Hematopoietic multipotent progenitor cell treated with erythropoietin and hydrocortisone succinate and interleukin-3 and kit ligand, for 8 days (in vitro differentiated cells): Measurements from ENCODE around the gene TMED5.
"Not testable (repeated sequence)": the region's sequence is repeated elsewhere in the genome, so short reads cannot be mapped to it uniquely, and the experiment has no call there.

Experiments used
- DNase-seq: peaks from one replicate; pipeline ENCODE4 v3.0.0-alpha.2; 2015

Gene TMED5

DNA sequence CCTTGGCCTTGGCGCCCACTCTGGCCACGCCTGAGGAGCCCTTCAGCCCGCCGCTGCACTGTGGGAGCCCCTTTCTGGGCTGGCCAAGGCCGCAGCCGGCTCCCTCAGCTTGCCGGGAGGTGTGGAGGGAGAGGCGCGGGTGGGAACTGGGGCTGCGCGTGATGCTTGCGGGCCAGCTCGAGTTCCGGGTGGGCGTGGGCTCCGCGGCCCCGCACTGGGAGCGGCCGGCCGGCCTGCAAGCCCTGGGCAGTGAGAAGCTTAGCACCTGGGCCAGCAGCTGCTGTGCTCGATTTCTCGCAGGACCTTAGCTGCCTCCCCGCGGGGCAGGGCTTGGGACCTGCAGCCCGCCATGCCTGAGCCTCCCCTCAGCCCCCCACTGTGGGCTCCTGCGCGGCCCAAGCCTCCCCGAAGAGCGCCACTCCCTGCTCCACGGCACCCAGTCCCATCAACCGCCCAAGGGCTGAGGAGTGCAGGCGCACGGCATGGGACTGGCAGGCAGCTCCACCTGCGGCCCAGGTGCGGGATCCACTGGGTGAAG lies 10.0 kb downstream of the TMED5 start:
- not testable (repeated sequence) for DNase-seq

DNA sequence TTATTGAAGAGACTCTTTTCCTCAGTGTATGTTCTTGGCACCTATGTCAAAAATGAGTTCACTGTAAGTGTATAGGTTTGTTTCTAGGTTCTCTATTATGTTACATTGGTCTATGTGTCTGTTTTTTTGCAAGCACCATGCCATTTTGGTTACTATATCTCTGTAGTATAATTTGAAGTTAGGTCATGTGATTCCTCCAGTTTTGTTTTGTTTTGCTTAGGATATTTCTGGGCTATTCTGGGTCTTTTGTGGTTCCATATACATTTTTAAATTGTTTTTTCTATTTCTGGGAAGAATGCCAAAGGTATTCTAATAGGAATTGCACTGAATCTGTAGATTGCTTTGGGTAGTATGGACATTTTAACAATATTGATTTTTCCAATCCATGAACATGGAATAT lies 13.2 kb downstream of the TMED5 start:
- DNase-seq = no peak

DNA sequence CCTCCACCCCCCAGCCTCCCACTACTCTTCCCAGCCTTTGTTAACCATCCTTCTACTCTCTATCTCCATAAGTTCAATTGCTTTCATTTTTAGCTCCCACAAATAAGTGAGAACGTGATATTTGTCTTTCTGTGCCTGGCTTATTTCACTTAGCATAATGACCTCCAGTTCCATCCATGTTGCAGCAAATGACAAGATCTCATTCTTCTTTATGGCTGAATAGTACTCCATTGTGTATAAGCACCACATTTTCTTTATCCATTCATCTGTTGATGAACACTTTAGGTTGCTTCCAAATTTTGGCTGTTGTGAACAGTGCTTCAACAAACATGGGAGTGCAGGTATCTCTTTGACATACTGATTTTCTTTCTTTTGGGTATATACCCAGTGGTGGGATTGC lies 14.3 kb downstream of the TMED5 start:
- DNase-seq = not testable (repeated sequence)

DNA sequence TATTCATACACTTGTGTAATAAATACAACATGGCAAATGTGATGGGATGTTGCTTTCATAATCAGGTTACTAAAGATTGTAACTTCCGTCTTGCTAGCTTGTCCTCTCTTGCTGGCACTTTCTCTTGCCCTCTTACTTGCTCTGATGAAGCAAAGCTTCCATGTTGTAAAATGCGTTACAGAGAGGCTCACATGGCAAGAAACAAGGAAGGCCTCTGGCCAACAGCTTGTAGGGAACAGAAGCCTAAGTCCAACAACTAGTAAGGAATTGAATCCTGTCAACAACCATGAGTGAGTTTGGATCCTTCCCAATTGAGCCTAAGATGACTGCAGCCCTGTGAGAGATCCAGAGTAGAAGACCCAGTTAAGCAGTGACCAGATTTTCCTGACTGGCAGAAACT lies 15.4 kb downstream of the TMED5 start:
- no peak for DNase-seq

DNA sequence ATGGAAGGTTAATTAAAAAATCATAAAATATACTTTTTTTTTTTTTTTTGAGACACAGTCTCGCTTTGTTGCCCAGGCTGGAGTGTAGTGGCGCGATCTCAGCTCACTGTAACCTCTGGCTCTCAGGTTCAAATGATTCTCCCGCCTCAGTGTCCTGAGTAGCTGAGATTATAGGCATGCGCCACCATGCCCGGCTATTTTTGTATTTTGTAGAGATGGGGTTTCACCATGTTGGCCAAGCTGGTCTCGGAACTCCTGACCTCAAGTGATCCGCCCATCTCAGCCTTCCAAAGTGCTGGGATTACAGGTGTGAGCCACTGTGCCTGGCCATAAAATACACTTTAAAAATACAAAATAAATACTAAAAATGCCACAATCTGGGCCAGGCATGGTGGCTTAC lies 16.9 kb downstream of the TMED5 start:
- not testable (repeated sequence) for DNase-seq

DNA sequence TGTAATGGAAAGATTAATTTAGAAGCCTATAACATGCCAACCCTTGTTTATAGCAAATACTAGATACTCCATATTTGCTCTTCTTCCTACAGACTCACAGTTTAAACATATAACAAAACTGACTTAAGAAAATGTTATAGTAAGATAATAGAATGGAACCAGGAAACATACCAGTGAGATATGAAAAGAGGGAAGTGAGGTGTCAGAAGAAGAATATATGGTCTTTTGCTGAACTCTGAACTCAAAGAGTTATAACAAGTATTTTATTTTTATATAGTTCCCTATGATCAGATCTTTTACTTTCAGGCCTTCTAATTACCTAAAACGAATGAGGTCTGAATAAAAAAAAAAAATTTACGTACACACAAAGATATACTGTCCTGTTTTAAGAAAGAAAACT lies 20.9 kb downstream of the TMED5 start:
- no peak for DNase-seq

DNA sequence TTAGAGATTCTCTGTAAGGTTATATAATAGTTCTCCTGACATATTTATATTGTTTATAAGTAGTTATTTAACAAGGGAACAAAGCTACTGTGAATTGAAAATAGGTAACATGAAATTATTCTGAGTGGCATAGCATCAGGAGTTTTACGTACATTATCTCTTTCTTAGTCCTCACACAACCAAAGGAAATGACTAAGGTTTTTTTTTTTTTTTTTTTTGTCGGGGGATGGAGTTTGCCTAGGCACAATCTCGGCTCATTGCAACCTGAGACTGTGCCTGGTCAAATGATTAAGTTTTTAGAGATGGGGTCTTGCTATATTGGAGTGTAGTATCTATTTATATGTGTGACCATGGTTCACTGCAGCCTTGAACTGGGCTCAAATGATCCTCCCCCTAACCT lies 24.9 kb downstream of the TMED5 start:
- DNase-seq = peak; percentile 14

DNA sequence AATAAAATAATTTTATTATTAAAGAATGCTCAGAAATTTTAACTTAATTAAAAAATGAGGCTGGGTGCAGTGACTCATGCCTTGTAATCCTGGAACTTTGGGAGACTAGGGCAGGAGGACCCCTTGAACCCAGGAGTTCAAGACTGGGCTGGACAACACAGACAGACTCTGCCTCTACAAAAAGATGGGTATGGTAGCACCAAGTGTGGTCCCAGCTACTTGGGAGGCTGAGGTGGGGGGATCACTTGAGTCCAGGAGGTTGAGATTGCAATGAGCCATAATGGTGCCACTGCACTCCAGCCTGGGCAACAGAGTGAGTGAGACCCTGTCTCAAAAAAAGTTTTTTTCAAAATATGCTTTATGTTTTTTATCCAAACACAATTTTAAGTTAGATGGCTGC lies 25.3 kb downstream of the TMED5 start:
- no peak for DNase-seq

DNA sequence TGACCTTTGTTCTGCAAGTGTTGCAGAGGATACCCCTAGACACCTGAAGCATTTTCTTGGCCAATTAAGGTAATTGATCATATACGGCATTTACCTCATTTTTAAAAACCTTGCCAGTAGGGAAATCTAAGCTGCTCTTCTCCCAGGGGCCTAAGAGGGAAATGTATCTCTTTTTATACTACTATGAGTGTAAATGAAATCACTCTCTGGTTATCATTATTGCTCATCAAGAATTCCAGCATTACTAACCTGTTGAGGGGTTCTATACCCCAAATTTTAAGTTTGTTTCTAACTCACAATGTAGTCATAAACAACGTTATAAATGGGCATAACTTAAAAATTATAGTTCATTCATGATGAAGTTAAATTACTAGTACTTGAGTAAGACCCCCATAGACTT lies 27.4 kb downstream of the TMED5 start:
- no peak for DNase-seq

DNA sequence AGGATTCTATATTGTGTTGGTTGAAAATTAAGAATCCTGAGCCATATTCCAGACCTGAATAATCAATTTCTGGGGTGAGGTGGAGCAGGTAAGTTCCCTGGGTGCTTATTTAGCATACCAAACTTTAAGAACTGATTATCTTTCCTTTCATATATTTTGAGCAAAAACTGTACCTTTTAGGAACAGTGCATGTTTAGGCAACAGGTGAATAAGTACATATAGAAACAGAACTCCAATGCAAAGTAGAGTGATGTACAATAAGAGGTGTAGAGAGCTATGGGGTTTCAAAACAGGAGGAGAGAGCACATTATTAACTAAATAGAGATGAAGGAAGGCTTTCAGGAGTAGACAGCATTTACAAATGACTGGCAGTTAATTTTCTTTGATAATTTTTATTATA lies 28.7 kb downstream of the TMED5 start:
- no peak for DNase-seq

DNA sequence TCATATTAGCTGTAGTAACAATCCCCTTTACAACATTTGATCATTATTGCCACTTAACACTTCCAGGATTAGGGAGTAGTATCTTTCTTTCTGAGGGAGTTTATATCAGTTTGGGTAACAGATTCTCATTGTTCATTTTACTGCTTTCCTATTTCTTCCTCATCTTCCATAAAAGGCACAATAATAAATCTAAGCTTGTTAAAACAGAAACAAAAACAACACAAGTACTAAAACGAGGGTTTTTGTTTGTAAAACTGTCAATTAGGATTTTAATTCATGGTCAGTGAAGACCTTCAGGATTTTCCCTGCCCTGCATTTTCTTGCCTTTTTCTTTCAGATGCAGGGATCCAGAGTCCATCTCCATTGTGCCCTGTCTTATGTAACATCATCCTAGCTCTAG lies 29.5 kb downstream of the TMED5 start:
- no peak for DNase-seq

DNA sequence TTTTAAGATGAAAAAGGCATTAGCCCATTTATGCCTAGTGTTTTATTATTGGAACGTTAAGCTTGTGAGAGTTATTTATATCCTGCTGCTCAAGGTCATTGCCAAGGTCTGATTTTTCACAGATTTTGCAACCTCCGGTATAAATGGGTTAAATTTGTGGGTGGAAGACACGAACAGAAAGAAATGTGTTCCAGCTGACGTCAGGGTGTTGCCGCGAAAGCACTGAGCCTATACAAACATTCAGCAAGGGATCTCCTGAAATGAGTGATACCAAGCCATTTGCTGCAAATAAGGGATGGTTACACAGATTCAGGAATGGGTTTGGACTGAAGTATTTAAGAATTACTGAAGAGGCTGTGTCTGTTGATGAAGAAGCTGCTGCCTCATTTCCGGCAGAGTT lies 32.2 kb downstream of the TMED5 start:
- DNase-seq = no peak

DNA sequence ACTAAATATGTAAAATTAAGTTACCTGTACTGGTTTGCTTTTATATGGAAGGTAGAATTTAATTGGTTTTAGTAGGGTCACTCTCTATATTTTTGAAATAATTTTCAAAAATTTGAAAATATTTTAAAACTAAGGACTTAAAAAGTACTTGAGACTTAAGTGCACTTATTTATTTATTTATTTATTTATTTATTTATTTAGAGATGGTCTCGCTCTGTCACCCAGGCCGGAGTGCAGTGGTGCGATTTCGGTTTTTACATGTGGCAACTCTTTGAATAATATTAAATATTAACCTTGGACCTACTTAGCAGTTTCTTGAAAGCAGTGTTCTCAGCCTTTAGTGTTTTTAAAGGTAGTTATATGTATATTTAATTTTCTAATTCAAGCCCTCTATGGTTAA lies 36.4 kb downstream of the TMED5 start:
- no peak for DNase-seq

DNA sequence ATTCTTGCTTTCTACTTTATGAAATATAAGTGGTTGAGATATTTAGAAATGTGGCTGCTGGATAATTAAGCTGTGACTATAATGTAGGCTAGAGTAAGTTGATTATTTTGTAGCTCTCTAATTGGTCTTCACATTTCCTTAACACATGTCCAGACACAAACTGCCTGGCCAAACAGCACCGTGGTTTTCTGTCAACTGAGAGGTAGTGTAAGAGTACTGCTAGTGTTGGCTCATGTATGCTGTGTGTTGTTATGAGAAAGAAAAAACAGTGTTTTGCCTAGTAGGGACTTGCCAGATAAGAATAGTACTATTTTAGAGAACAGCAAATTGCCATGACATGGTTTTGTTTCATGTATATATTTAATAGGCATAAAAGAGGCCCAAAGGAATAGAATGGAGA lies 37.1 kb downstream of the TMED5 start:
- peak; percentile 17 for DNase-seq

DNA sequence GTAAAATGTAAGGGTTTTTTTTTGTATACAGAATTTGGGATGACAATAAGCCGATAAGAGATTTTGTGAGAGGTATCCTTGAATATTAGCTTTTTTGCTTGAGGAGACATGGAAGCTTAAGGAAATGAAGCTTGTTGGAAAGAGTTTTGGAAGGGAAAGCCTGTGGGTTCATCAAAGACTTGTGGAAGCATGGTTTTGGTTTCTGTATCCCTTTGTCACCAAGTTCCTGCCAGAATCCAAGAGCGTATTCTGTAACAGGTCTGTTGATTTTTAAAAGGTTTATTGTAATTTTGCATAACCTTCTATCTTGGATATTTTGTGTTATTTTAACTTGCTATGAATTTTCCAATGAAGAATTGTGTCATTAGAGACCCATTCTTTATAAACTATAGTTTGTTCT lies 38.1 kb downstream of the TMED5 start:
- DNase-seq = no peak

DNA sequence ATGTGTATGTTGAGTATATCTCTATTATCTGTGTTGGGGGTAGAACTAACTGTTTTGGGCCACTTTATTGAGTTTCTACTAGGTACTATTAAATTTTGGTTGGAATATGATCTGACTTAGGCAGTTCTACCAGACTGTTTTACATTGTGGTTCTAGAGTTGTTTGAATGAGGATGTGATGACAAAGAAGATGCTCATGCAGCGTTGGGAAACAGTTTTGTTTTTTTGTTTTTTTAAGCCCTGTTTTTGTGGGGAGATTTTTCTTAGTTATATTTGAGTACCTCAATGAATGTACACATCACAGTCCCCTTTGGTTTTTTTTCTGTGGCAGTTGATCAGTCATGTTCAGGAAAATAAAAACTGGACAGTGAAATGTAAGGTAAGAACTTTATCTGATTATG lies 40.1 kb downstream of the TMED5 start:
- no peak for DNase-seq

DNA sequence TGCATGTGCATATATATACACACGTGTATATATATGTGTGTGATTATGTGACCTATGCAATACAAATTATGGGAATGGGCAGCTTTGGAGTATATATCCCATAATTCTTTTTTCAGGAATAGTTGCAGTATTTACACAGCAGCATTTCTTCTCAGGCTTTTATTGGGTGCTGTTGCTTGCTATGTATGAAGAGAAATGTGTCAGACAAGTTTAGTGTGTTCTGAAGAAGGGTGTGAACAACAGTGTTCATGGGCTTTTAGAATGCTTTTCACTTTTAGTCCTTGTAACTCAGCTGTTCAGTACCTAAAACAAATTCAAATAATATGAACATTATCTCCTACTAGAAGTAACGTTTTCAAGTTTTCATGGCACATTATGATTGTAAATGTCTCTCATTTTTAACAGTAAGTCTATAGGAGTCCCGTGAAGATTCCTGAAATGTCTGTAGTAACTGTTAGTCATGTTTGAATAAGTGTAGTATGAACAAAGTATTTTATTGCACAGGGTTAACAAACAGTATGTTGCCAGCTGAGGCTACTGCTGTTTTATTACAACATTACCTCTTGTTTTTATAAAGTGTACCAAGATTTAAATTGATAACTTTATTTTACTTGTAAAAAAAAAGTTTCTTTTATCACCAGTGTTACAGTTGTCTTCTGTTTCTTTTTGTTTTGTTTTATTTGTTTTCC lies 42.5 kb downstream of the TMED5 start:
- DNase-seq = no peak

DNA sequence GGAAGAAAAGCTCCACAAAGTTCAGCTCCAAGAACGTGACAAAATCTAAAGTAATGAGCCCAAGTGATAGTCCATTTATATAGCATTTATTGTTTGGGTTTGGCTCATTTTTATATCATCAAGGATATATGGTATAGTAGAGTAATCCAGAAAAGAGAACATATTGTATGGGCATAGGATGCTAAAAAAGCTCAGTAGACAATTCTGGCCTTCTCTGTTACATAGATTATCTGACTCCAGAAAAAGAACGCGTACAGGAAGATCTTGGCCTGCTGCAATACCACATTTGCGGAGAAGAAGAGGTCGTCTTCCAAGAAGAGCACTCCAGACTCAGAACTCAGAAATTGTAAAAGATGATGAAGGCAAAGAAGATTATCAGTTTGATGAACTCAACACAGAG lies 43.8 kb downstream of the TMED5 start:
- no peak for DNase-seq

DNA sequence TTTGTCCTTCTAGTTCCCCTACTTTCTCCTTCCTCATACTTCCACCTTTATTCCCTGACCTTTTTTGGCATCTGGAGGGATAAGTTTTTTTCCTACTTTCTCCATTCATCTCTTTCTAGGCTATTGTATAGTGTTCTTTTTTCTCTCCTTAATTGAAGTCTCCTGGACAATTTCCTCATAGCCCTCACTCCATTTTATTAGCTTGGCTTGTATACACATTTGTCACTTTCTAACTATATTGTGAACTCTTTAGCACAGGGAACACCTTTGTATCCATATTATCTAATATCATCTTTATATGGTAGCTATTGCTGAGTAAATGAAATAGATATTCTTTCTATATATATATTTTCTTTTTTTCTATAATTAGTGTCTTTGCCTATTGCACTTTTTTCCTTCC lies 47.6 kb downstream of the TMED5 start:
- no peak for DNase-seq

DNA sequence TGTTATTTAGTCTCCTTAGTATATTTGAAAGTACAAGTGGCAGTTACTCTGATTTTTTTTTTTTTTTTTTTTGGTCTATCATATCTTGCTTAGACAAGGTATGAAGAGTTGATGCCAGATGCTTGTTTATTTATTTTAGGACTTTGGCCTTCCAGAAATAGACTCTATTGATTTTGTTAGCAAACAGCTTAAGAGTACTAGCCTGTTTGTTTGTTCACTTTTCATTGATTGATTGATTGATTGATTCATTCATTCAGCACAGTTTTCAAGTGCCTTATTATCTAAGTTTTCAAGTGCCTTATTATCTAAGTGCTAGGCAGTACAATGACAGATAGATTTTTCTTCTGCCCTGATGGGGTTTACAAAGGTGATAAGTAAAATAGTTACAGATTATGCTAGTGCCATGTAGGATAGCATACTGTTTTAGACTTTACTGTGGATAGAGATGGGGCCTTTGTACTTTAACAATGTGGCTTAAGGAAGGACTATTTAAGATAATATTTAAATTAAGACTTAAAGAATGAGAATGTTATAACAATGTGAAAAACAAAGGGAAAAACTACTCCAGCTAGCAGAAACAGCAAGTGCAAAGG lies 50.6 kb downstream of the TMED5 start:
- DNase-seq = no peak

DNA sequence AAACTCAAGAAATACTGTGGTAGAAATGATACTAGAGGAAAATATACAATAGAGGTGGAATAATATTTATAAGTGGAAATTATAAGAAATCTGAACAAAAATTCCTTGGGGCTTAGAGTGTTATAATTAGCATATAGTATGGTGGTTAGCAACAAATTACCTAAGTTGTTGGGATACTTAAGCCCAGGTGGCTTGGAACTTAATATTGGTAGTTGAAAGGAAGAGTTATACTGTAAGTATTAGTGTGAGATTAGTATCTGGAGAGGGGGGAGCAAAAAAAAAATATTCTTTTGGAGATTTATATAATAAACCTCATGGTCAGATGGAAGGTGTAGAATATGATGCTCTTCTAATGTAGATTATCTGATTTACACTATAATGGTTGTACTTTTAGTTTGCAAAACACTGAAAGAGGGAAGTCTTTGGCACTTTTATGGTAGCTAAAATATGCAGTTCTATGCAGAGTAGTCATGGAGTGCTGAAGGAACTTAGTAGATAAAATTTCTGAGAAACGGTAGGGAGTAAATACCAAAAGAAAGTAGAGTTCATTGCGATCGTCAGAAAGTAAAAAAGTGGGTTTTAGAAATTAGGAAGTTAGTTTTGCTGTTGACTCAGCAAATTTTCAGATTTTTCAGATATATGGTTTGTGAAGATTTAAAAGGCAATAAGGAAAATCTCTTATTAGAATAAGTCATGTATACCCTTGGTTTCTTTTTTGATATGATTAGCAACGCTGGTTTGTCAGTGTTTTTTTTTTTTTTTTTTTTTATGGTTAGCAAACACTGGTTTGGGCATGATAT lies 55.5 kb downstream of the TMED5 start:
- DNase-seq = no peak

DNA sequence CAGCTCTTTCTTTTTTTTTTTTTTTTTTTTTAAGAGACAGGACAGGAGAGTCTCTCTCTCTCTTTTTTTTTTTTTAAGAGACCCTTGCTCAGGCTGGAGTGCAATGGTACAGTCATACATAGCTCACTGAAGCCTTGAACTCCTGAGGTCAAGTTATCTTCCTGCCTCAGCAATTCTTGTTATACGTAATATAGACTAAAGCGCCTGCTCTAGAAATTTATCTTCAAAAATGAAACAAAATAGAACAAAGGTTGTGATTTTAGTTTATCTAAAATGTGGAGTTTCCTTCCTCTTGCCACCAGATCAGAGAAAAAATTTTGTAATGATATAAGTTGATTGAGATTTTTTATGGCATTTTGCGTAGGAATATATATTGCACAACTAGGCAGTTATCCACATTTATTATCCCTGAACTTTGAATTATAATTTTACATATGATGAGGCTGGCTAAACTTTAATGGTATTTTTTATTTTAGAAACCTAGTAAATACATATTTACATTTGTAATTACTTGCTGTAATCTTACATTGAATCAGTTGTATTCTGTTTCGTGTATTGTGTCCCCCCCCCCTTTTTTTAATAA lies 56.9 kb downstream of the TMED5 start:
- DNase-seq = no peak

DNA sequence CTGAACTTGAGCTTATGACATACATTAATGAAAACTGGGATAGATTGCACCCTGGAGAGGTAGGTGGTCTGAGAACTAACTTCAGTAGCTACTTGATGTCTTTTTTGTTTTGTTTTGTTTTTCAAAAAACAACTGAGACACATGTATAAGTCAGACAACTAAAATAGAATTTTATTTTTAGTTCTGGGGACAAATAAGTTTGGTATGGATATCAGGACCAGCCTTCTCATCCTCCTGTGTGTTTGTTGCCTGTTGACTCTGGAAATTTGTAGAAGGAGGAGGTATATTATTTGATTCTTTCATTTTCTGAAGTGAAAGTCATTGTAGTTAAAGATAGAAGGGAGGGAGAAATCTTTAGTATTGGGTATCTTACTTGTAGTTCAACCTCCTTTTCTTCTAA lies 59.6 kb downstream of the TMED5 start:
- no peak for DNase-seq

DNA sequence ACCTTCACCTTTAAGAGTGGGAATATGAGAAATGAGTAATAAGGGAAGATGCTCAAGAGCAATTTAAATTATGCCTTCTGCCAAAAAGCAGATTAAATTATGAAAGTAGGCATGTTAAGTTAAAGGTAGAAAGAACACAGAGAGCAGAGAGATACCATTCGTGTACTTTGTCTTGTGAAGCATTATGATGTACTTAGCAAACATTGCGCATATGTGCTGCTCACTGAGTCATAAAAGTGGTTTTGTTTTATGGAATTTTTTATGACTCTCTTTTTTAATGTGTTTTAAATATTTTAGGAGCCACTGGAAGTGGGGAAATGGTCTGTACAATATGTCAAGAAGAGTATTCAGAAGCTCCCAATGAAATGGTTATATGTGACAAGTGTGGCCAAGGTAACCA lies 65.8 kb downstream of the TMED5 start:
- DNase-seq = no peak
